Mucosa of stomach (tissue), 1 donor: ENCODE data around the gene FUBP1.

Experiments
- H3K27me3 ChIP-seq: one replicate; pipeline ENCODE4 v1.7.0; 2013; ENCODE audit warnings: mild to moderate bottlenecking, low read length; ENCODE audit not compliant: control insufficient read depth, insufficient read depth
- H3K36me3 ChIP-seq: one replicate; pipeline ENCODE4 v1.7.0; 2013; ENCODE audit warnings: low read length; ENCODE audit not compliant: control insufficient read depth, insufficient read depth
- H3K4me1 ChIP-seq: one replicate; pipeline ENCODE4 v1.7.0; 2013; ENCODE audit warnings: mild to moderate bottlenecking, low read length; ENCODE audit not compliant: control insufficient read depth, insufficient read depth
- H3K4me3 ChIP-seq: one replicate; pipeline ENCODE4 v1.7.0; 2013; ENCODE audit warnings: low read length
- H3K9ac ChIP-seq: one replicate; pipeline ENCODE4 v1.7.0; 2013; ENCODE audit warnings: mild to moderate bottlenecking, low read length, moderate library complexity
- H3K9me3 ChIP-seq: one replicate; pipeline ENCODE4 v1.7.0; 2013; ENCODE audit warnings: mild to moderate bottlenecking, low read length, moderate library complexity; ENCODE audit not compliant: control insufficient read depth
- donor health status: Pancreatic carcinoma.

Gene FUBP1

GRCh38 chr1:77958850-77959249 lies 20.0 kb downstream of the FUBP1 start:
- no peak overlapping the region for H3K4me3 ChIP-seq
- H3K36me3 ChIP-seq, result no peaks in the 10 kb centered on the region
- no peaks in the 10 kb centered on the region for H3K4me1 ChIP-seq
- H3K9me3 ChIP-seq, result no peaks in the 10 kb centered on the region
- no peak overlapping the region for H3K9ac ChIP-seq
- no peaks in the 10 kb centered on the region for H3K27me3 ChIP-seq

- Histone ChIP-seq H3K4me1 (no peaks in the 10 kb centered on the region), H3K4me3 (no peak overlapping the region), H3K36me3 (no peaks in the 10 kb centered on the region)
These were observed 20.5 kb downstream of the FUBP1 start for GRCh38 chr1:77958391-77958790.

GRCh38 chr1:77956464-77956863 lies 22.4 kb downstream of the FUBP1 start:
- Histone ChIP-seq H3K36me3 (no peaks in the 10 kb centered on the region), H3K4me1 (no peaks in the 10 kb centered on the region), H3K27me3 (no peaks in the 10 kb centered on the region), H3K9me3 (no peaks in the 10 kb centered on the region), H3K4me3 (no peak overlapping the region), H3K9ac (no peak overlapping the region)

More at GRCh38 chr1:77958391-77958790, 20.5 kb downstream of the FUBP1 start:
- Histone ChIP-seq H3K9ac (no peak overlapping the region), H3K9me3 (no peaks in the 10 kb centered on the region), H3K27me3 (no peaks in the 10 kb centered on the region)

GRCh38 chr1:77955709-77956108 lies 23.2 kb downstream of the FUBP1 start:
- Histone ChIP-seq H3K36me3 (no peaks in the 10 kb centered on the region), H3K9me3 (no peaks in the 10 kb centered on the region), H3K27me3 (no peaks in the 10 kb centered on the region)

GRCh38 chr1:77954521-77954920 lies 24.4 kb downstream of the FUBP1 start:
- no peaks in the 10 kb centered on the region for H3K9me3 ChIP-seq
- no peaks in the 10 kb centered on the region for H3K4me1 ChIP-seq
- no peak overlapping the region for H3K9ac ChIP-seq
- no peaks in the 10 kb centered on the region for H3K36me3 ChIP-seq
- H3K4me3 ChIP-seq, result no peak overlapping the region
- no peaks in the 10 kb centered on the region for H3K27me3 ChIP-seq

More at GRCh38 chr1:77955709-77956108, 23.2 kb downstream of the FUBP1 start:
- Histone ChIP-seq H3K4me3 (no peak overlapping the region), H3K9ac (no peak overlapping the region), H3K4me1 (no peaks in the 10 kb centered on the region)

GRCh38 chr1:77953907-77954306 lies 25.0 kb downstream of the FUBP1 start:
- Histone ChIP-seq H3K9me3 (no peaks in the 10 kb centered on the region), H3K4me3 (no peak overlapping the region), H3K9ac (no peak overlapping the region), H3K27me3 (no peaks in the 10 kb centered on the region), H3K36me3 (no peaks in the 10 kb centered on the region), H3K4me1 (no peaks in the 10 kb centered on the region)

GRCh38 chr1:77951328-77951727 lies 27.5 kb downstream of the FUBP1 start:
- H3K9me3 ChIP-seq, result no peaks in the 10 kb centered on the region
- H3K36me3 ChIP-seq, result no peaks in the 10 kb centered on the region
- H3K9ac ChIP-seq, result no peak overlapping the region
- no peak overlapping the region for H3K4me3 ChIP-seq
- no peaks in the 10 kb centered on the region for H3K4me1 ChIP-seq
- no peaks in the 10 kb centered on the region for H3K27me3 ChIP-seq

- Histone ChIP-seq H3K9ac (no peak overlapping the region), H3K4me3 (no peak overlapping the region), H3K4me1 (no peaks in the 10 kb centered on the region), H3K36me3 (no peaks in the 10 kb centered on the region), H3K9me3 (no peaks in the 10 kb centered on the region), H3K27me3 (no peaks in the 10 kb centered on the region)
These were observed 28.0 kb downstream of the FUBP1 start for GRCh38 chr1:77950873-77951272.

- Histone ChIP-seq H3K27me3 (no peaks in the 10 kb centered on the region), H3K4me1 (no peaks in the 10 kb centered on the region), H3K9ac (no peak overlapping the region), H3K36me3 (no peaks in the 10 kb centered on the region), H3K4me3 (no peak overlapping the region), H3K9me3 (no peaks in the 10 kb centered on the region)
These were observed 29.9 kb downstream of the FUBP1 start for GRCh38 chr1:77948841-77949424.

- Histone ChIP-seq H3K4me1 (no peaks in the 10 kb centered on the region), H3K9me3 (no peaks in the 10 kb centered on the region), H3K9ac (no peak overlapping the region), H3K36me3 (no peaks in the 10 kb centered on the region), H3K27me3 (no peaks in the 10 kb centered on the region), H3K4me3 (no peak overlapping the region)
These were observed 33.5 kb downstream of the FUBP1 start for GRCh38 chr1:77945345-77945744.

- Histone ChIP-seq H3K4me3 (no peak overlapping the region), H3K9me3 (no peaks in the 10 kb centered on the region), H3K4me1 (no peaks in the 10 kb centered on the region), H3K9ac (no peak overlapping the region), H3K36me3 (no peaks in the 10 kb centered on the region), H3K27me3 (no peaks in the 10 kb centered on the region)
These were observed 36.3 kb downstream of the FUBP1 start for GRCh38 chr1:77942400-77943140.

- no peaks in the 10 kb centered on the region for H3K9me3 ChIP-seq
- H3K4me1 ChIP-seq, result no peaks in the 10 kb centered on the region
- H3K27me3 ChIP-seq, result no peaks in the 10 kb centered on the region
- no peaks in the 10 kb centered on the region for H3K36me3 ChIP-seq
- H3K4me3 ChIP-seq, result no peak overlapping the region
- no peak overlapping the region for H3K9ac ChIP-seq
These were observed 37.8 kb downstream of the FUBP1 start for GRCh38 chr1:77940921-77941570.
